Retinal pigment epithelial cell (primary cell): Measurements from ENCODE around the gene SREK1.

Experiments used
- DNase-seq: peaks from one replicate; pipeline ENCODE4 v3.0.0-alpha.2; 2010; ENCODE audit warnings: low read depth
- H3K4me3 ChIP-seq: 2 replicates; pipeline ENCODE4 v1.5.1; 2011; ENCODE audit warnings: mild to moderate bottlenecking, low read length, control low read depth, moderate library complexity
- CTCF ChIP-seq: conservative IDR thresholded peaks from 2 replicates; pipeline ENCODE4 v1.5.1; 2011; ENCODE audit warnings: low read depth, low read length, control low read depth, inconsistent platforms

SREK1 gene

GRCh38 chr5:66144834-66145390 is 812 bp downstream of the SREK1 start:
- peak overlapping the region; percentile 96 for H3K4me3 ChIP-seq
- no peak for TF ChIP-seq CTCF
- peak; percentile 15 for DNase-seq

- TF ChIP-seq CTCF, result no peak
- no peak for DNase-seq
- H3K4me3 ChIP-seq, result peak overlapping the region; percentile 96
Observed at GRCh38 chr5:66145737-66146136, 1.6 kb downstream of the SREK1 start.

- no peak for DNase-seq
- H3K4me3 ChIP-seq, result no peak overlapping the region
- no peak for TF ChIP-seq CTCF
Observed at GRCh38 chr5:66149950-66150349, 5.8 kb downstream of the SREK1 start.

GRCh38 chr5:66151030-66151429 is 6.9 kb downstream of the SREK1 start:
- H3K4me3 ChIP-seq, result no peak overlapping the region
- TF ChIP-seq CTCF, result no peak

GRCh38 chr5:66151491-66151890 is 7.4 kb downstream of the SREK1 start:
- no peak for TF ChIP-seq CTCF
- no peak for DNase-seq
- no peak overlapping the region for H3K4me3 ChIP-seq

More at GRCh38 chr5:66151030-66151429, 6.9 kb downstream of the SREK1 start:
- DNase-seq, result no peak

- DNase-seq, result no peak
- TF ChIP-seq CTCF, result no peak
- no peak overlapping the region for H3K4me3 ChIP-seq
Observed at GRCh38 chr5:66157046-66157445, 12.9 kb downstream of the SREK1 start.

- no peak overlapping the region for H3K4me3 ChIP-seq
- no peak for DNase-seq
- no peak for TF ChIP-seq CTCF
Observed at GRCh38 chr5:66161356-66161755, 17.3 kb downstream of the SREK1 start.
